ENCODE data around the gene ZNF732.
"Not testable (repeated sequence)": the region's sequence is repeated elsewhere in the genome, so short reads cannot be mapped to it uniquely, and the experiment has no call there.

The ZNF732 gene

DNA sequence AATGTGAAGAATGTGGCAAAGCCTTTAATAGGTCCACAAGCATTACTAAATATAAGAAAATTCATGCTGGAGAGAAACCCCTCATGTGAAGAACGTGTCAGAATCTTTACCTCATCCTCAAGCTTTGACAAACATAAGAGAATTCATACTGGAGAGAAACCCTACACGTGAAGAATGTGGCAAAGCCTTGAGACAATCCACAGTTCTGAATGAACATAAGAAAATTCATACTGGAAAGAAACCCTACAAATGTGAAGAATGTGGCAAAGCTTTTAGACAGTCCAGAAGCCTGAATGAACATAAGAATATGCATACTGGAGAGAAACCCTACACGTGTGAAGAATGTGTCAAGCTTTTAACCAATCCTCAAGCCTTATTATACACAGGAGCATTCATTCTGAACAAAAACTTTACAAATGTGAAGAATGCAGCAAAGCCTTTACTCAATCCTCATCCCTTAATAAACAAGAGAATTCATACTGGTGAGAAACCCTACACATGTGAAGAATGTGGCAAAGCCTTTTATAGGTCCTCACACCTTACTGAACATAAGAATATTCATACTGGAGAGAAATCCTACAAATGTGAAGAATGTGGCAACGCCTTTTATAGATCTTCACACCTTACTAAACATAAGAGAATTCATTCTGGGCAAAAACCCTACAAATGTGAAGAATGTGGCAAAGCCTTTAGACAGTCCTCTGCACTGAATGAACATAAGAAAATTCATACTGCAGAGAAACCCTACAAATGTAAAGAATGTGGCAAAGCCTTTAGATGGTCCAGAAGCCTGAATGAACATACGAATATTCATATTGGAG lies 51.1 kb downstream of the ZNF732 start:
- no peak for DNase-seq (ENCODE audit: low read depth in 2 of 2)

DNA sequence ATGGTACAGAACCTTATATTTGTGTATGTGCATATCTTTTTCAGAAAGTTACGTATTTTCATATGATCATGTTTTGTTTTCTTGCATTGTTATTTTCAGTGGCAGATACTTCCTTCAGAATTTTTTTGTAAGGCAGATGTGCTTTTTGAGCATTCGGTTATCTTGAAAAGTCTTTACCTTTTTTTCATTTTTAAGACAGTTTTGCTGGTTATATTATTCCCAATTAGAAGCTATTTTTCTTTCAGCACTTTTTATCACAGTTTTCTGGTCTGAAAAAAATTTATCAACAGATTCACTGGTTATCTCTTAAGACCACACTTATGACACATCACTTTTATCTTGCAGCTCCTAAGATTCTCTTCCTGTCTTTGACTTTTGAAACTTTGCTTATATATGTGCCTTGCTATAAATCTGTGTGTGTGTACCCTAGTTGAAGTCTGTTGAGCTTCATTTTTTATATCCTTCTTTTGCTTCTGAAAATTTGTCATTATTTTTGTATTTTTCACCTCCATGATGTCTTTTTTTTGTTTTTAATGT lies 53.1 kb downstream of the ZNF732 start:
- DNase-seq (ENCODE audit: low read depth in 2 of 2), result no peak

GRCh38 chr4:244471-244870 lies 60.8 kb downstream of the ZNF732 start:
- peak in 1 of 2 donors; percentile 55 for DNase-seq (ENCODE audit: low read depth in 2 of 2)

- DNase-seq (ENCODE audit: low read depth in 2 of 2), result no peak
Observed at GRCh38 chr4:243426-243825, 61.8 kb downstream of the ZNF732 start.

GRCh38 chr4:242121-242848 lies 63.0 kb downstream of the ZNF732 start:
- DNase-seq (ENCODE audit: low read depth in 2 of 2), result peak; percentile 24 to 54

- DNase-seq (ENCODE audit: low read depth in 2 of 2), result not testable (repeated sequence)
Observed at GRCh38 chr4:241411-241810, 63.9 kb downstream of the ZNF732 start.

DNA sequence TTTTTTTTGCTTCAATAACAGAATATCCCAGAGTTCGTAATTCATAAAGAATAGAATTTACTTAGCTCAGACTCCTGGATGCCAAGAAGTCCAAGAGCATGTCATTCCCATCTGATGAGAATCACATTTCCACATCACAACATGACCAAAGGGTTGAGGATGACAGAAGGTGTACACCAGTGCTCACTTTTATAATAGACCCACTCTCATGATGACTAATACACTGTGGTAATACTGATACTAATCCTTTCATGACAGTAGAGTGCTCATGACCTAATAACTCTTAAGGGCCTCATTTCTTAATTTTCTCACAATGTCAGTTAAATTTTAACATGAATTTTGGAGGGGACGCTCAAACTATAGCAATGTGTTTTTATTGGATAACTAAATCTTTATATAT lies 69.2 kb downstream of the ZNF732 start:
- DNase-seq (ENCODE audit: low read depth in 2 of 2), result no peak

GRCh38 chr4:234178-234577 lies 71.1 kb downstream of the ZNF732 start:
- no peak for DNase-seq (ENCODE audit: low read depth in 2 of 2)

DNA sequence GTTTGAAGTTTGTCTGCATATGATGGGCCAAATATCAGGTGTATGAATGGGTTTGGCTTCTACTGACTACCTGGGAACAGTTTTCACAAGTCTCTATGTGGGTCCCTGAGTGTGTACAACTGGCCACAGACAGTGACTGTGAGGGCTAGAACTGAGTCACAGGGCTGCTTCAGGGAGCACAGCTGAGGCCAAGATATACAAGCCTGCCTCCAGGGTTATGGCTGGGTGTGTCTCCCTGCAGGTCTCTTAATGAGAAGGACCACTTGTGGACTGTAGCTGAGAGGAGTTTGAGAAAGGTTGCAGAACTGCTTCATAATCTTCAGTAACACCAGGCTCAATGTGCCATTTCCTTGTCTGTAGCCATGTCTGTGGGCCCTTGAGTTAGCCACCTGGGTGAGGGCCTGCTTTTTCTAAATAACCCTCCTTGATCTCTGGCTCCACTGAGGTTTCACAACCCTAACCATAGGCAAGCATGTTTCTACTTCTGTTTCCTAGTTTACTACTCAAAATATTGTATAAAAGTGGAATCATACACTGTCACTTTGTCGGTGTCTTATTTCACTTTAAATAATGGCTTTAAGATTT lies 81.3 kb downstream of the ZNF732 start:
- no peak for DNase-seq (ENCODE audit: low read depth in 2 of 2)
